SK-N-DZ (cell line): ENCODE results near the gene TLN1.

Experiments
- DNase-seq: peaks from one replicate; pipeline ENCODE4 v3.0.0-alpha.2; 2015; ENCODE audit warnings: low spot score

TLN1 gene

GRCh38 chr9:35686222-35687203, 45.5 kb downstream of the TLN1 start:
- peak; percentile 32 for DNase-seq

- no peak for DNase-seq
These were observed 46.5 kb downstream of the TLN1 start for GRCh38 chr9:35685506-35685905.

GRCh38 chr9:35684921-35685320, 47.1 kb downstream of the TLN1 start:
- DNase-seq = no peak

DNA sequence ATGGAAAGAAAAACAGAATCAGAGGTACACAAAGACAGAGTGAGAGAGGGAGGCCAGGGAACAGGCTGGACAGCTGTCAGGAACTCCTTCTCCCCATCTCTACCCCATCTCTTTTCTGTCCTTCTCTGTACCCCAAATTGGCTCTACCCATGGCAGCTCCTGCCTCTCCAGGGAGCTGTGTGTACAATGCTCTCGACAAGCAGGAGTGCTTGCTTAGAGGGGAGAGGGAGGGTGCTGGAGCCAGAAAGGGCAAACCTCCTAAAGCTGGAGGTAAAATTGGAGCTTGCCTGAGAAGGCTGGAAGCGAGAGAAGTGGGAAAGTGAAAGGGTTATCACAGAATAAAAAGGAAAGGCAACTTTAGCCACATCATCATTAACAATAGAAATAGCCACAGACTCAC, 48.7 kb downstream of the TLN1 start:
- no peak for DNase-seq

DNA sequence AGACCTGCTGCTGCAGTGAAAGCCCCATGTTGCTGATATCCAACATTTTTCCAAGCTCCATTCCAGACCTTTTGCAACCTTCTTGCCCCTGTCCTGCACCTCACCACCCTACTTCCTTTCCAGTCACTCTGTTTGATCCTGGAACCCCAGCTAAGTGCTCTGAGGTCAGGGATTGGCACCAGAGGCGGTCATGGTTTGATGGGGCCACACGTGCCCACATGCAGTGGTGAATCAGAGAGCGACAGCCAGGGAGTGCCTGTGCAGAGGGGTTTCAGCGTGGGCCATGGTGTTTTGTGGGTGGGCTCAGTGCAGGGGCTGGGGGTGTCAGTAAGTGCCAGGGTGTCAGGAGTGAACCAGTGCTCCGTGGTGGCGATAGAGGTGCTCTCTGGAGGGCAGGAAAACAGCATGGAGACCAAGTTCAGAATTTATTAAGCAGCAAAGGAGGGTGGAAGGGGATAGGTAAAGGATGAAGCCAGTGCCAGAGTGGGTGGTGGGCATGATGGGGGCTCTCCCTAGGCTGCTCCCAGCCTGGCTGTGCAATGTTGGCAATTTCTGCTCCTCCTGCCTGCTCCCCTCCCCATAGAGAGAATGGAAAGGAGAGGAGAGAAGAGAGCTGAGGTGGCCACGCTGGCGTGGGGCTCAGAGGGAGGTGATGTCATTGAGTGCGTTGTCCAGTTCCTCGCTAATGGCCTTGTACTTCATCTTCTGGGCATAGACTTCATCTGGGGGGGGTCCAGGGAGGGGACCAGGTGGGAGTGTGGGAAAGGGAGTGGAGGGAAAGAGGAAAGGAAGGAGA, 49.3 kb downstream of the TLN1 start:
- DNase-seq = no peak

DNA sequence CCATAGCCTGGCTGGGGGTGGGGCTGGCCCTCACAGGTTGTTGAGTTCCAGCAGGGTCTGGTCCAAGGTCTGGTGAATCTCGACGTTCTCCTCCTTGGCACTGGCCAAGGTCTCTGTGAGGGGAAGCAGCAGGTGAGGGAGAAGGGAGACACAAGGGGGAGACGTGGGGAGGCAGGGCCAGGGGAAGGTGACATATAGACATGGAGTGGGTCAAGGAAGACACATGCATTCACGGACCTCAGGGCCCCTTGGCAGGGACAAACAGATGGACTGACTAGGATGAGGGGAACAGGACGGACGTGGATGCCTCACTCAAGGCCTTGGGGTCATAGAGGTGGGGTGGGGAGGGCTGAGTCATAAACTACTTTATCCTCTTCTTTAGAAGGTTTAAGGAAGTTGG, 49.9 kb downstream of the TLN1 start:
- DNase-seq = no peak

DNA sequence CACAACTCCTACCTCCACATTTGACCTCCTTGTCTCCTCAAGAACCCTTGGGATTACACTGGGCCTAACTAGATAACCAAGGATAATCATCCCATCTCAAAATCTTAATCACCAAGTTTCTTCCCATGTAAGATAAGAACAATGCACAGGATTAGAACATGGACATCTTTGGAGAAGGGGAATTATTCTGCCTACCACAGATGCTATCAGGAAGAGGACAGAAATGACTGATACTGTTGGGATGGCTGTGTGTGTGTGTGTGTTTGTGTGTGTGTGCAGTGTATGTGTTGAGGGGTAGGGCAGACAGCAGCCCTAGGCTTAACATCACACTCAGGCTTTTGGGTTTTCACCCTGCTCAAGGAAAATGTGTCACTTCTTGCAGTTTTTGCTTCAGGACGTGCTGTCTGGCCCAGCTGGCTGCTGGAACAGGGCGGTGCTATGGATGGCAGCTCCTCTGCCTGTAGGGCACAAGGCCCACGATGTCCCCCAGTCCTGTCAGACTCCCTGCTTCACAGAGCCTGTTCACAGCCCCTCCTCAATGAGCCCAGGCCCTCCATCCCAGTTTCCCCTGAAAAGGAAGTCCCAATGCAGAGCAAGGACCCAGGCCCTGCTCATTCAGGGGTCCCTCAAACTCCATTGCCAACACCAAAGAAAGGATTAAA, 50.5 kb downstream of the TLN1 start:
- DNase-seq = no peak

DNA sequence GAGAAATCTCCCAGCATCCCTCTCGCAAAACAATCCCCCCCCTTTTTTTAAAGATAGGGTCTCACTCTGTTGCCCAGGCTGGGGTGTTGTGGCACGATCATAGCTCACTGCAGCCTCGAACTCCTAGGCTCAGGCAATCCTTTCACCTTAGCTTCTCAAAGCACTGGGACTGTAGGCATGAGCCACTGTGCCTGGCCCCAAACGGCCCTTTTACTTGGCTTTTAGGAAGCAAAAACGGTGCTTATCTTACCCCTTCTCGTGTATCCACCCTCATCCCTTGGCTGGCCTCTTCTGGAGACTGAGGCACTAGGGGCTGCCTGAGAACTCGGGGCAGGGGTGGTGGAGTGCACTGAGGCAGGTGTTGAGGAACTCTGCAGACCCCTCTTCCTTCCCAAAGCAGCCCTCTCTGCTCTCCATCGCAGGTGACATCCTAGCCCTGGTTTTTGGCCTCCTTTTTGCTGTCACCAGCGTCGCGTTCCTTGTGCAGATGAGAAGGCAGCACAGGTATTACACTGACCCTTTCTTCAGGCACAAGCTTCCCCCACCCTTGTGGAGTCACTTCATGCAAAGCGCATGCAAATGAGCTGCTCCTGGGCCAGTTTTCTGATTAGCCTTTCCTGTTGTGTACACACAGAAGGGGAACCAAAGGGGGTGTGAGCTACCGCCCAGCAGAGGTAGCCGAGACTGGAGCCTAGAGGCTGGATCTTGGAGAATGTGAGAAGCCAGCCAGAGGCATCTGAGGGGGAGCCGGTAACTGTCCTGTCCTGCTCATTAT, 51.5 kb downstream of the TLN1 start:
- DNase-seq = no peak

DNA sequence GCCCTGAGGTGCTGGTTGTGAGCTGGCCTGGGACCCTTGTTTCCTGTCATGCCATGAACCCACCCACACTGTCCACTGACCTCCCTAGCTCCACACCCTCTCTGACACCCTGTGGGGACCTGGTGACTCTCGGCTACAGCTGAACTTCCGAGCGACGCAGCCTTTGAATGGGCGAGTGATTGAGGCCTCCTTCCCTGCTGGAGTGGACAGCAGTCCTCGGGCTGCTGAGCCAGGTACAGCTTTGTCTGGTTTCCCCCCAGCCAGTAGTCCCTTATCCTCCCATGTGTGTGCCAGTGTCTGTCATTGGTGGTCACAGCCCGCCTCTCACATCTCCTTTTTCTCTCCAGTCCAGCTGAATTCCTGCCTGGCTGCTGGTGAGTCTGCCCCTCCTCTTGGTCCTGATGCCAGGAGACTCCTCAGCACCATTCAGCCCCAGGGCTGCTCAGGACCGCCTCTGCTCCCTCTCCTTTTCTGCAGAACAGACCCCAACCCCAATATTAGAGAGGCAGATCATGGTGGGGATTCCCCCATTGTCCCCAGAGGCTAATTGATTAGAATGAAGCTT, 52.1 kb downstream of the TLN1 start:
- DNase-seq = no peak

DNA sequence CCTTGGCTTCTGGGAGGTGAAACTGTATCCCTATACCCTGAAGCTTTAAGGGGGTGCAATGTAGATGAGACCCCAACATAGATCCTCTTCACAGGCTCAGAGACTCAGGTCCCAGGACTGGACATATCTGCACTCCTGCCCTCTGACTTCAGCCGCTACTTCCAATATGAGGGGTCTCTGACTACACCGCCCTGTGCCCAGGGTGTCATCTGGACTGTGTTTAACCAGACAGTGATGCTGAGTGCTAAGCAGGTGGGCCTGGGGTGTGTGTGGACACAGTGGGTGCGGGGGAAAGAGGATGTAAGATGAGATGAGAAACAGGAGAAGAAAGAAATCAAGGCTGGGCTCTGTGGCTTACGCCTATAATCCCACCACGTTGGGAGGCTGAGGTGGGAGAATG, 52.9 kb downstream of the TLN1 start:
- no peak for DNase-seq

- DNase-seq = peak; percentile 66
These were observed 56.1 kb downstream of the TLN1 start for GRCh38 chr9:35675732-35676392.

DNA sequence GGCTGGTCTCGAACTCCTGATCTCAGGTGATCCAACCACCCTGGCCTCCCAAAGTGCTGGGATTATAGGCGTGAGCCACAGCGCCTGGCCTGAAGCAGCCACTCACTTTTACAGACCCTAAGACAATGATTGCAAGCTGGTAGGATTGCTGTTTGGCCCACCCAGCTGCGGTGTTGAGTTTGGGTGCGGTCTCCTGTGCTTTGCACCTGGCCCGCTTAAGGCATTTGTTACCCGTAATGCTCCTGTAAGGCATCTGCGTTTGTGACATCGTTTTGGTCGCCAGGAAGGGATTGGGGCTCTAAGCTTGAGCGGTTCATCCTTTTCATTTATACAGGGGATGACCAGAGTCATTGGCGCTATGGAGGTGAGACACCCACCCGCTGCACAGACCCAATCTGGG, 56.8 kb downstream of the TLN1 start:
- no peak for DNase-seq

DNA sequence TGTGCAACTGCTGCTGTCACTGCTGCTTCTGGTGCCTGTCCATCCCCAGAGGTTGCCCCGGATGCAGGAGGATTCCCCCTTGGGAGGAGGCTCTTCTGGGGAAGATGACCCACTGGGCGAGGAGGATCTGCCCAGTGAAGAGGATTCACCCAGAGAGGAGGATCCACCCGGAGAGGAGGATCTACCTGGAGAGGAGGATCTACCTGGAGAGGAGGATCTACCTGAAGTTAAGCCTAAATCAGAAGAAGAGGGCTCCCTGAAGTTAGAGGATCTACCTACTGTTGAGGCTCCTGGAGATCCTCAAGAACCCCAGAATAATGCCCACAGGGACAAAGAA, 58.0 kb downstream of the TLN1 start:
- no peak for DNase-seq

DNA sequence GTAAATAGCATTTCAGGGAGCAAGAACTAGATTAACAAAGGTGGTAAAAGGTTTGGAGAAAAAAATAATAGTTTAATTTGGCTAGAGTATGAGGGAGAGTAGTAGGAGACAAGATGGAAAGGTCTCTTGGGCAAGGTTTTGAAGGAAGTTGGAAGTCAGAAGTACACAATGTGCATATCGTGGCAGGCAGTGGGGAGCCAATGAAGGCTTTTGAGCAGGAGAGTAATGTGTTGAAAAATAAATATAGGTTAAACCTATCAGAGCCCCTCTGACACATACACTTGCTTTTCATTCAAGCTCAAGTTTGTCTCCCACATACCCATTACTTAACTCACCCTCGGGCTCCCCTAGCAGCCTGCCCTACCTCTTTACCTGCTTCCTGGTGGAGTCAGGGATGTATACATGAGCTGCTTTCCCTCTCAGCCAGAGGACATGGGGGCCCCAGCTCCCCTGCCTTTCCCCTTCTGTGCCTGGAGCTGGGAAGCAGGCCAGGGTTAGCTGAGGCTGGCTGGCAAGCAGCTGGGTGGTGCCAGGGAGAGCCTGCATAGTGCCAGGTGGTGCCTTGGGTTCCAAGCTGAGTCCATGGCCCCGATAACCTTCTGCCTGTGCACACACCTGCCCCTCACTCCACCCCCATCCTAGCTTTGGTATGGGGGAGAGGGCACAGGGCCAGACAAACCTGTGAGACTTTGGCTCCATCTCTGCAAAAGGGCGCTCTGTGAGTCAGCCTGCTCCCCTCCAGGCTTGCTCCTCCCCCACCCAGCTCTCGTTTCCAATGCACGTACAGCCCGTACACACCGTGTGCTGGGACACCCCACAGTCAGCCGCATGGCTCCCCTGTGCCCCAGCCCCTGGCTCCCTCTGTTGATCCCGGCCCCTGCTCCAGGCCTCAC, 58.6 kb downstream of the TLN1 start, which contains the start of gene CA9:
CA9 (plus strand) TSS at position 797 of the 893 bp plus-strand sequence; CDS start at position 829, 32 bp downstream.
- no peak for DNase-seq

DNA sequence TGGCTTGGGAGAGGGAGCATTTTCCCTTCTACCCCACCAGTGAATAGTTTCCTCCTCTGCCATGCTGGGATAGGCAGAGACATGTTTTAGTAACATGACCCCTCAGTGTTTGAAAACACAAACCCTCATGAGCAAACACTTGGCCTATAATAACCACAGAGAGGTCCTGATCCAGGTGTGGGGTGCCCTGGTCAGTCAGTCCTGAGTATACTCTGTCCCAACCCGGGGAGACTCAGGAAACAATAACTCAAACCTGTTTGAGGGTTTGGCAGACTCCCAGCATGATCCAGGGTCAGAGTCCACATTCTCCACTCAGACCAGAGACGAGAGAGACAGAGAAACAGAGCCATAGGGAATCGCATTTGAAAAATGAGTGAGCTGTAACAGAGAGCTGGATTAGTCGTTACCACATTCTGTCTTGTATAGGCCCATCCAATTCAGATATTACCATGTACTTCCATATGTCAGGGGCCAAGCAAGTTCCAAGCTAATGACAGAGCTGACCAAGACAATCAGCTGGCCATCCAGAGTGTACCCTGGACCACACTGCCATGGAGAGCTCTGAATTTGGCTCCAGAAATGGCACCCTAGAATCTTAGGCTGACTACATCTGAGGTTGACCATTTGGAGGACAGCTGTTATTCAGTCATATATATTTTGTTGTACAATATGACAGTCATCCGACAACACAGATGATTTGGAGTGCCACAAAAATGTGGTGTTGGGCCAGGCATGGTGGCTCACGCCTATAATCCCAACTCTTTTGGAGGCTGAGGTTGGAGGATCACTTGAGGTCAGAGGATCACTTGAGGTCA, 62.5 kb downstream of the TLN1 start:
- DNase-seq = no peak

GRCh38 chr9:35667939-35668338, 64.1 kb downstream of the TLN1 start:
- DNase-seq = no peak

DNA sequence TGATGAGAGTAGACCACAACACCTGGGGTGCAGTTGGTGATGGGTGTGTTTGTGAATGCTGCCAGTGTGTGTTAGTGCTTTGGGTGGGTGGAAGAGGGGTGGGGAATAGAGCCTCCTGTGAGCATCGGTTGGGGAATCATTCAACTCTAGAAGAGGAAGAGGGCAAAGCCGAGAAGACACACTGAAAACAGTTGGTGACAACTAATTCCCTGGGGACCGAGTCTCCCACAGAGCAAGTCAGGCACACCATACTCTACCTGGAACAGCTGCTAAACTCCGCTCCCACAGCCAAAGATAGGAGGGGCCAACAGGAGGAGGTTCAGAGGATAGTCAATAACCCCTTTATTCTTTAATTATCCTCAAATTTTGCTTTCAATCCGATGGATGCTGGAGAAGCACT, 65.4 kb downstream of the TLN1 start:
- DNase-seq = no peak

DNA sequence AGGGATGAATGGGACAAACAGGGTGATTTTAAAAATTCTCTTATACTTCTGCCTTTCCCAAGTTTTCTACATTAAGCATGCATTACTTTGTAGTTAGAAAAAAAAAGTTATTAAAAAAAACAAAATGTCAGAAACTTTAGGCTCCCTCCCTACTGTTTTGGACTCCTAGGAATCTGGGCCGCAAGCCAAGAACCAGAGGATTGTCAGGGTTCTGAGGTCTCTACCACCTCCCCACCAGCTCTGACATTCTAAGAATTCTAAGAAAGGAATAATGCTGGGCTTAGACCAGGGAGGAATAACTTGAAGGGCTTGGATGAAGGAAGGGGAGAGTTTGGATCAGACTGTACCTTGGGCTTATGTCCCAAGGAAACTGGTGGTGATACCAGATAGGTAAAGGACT, 66.0 kb downstream of the TLN1 start:
- DNase-seq = no peak

DNA sequence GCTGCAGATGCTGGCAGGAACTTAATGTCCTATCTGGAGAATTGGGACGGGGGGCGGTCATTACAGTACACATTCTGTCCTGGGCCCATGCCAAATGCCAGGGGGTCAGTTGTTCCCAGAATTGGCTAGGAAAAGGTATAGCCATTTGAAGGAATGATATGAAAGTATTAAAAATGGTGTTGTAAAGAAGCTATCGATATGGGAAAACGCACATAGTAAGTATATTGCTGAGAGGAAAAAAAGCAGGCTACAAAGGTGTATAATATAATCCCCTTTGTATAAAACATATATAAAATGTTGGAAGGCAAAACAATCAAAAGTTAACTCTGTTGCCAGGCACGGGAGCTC, 66.5 kb downstream of the TLN1 start:
- DNase-seq = no peak
